ENCODE measurements around the gene IGF1R. TPM values are rescaled to one million over a fixed set of nuclear protein-coding genes. Genes with fewer than 3 reads are reported as not detected.

The IGF1R gene
- total RNA-seq, 1 experiment from 2014 or later, result 125 TPM

GRCh38 chr15:98931004-98931403, 282.7 kb downstream of the IGF1R start:
- ATAC-seq (no peak), DNase-seq (ENCODE audit: low spot score) (no peak)
- H3K9me3 Mint-ChIP-seq, result no peaks in the 10 kb centered on the region
- no peak overlapping the region for H3K4me3 Mint-ChIP-seq
- ChIA-PET CTCF (no interaction called here), POLR2A (no interaction called here)
- peaks cover 67% of the 10 kb centered on the region for H3K36me3 Mint-ChIP-seq
- no peak overlapping the region; the same call in 1 of the 2 replicates for H3K27ac Mint-ChIP-seq
- no peak for TF ChIP-seq ELF4 (CRISPR knock-in tag; IDR thresholded peaks at IDR 0.05; ENCODE audit: low read depth)
- no peak for TF ChIP-seq RELA (CRISPR knock-in tag; IDR thresholded peaks at IDR 0.05; ENCODE audit: borderline replicate concordance)
- no peaks in the 10 kb centered on the region for H3K4me1 Mint-ChIP-seq
- H3K27me3 Mint-ChIP-seq (ENCODE audit: low read depth), result no peaks in the 10 kb centered on the region

GRCh38 chr15:98933406-98933805, 285.1 kb downstream of the IGF1R start:
- no peak for ATAC-seq
- Mint-ChIP-seq H3K27ac (peak overlapping the region; percentile 9; the same call in 1 of the 2 replicates), H3K36me3 (peaks cover 78% of the 10 kb centered on the region), H3K27me3 (ENCODE audit: low read depth) (no peaks in the 10 kb centered on the region), H3K4me3 (no peak overlapping the region), H3K4me1 (no peaks in the 10 kb centered on the region), H3K9me3 (no peaks in the 10 kb centered on the region)
- CTCF ChIA-PET, result no interaction called here
- POLR2A ChIA-PET, result interaction anchor here (0.6 kb wide), 1 partner anchor 9 kb away, joined by 4 read pairs; no protein-coding TSS in a partner anchor
- no peak for DNase-seq (ENCODE audit: low spot score)
- no peak for TF ChIP-seq ARID4B (CRISPR knock-in tag; IDR thresholded peaks at IDR 0.05; ENCODE audit: borderline replicate concordance)
- TF ChIP-seq MYBL2 (CRISPR knock-in tag; IDR thresholded peaks at IDR 0.05), result no peak
- TF ChIP-seq GRHL2 (CRISPR knock-in tag; IDR thresholded peaks at IDR 0.05; ENCODE audit: insufficient replicate concordance, severe bottlenecking), result no peak
- TF ChIP-seq FOXJ3 (CRISPR knock-in tag; IDR thresholded peaks at IDR 0.05; ENCODE audit: borderline replicate concordance), result no peak
- no peak for TF ChIP-seq NR1H2 (CRISPR knock-in tag; IDR thresholded peaks at IDR 0.05)
- TF ChIP-seq MXD4 (CRISPR knock-in tag; IDR thresholded peaks at IDR 0.05; ENCODE audit: borderline replicate concordance), result no peak
- TF ChIP-seq NFE2L1 (CRISPR knock-in tag; IDR thresholded peaks at IDR 0.05), result no peak
- TF ChIP-seq AR (CRISPR knock-in tag; IDR thresholded peaks at IDR 0.05), result no peak
- no peak for TF ChIP-seq RELA (CRISPR knock-in tag; IDR thresholded peaks at IDR 0.05; ENCODE audit: borderline replicate concordance)
- TF ChIP-seq ZMAT4 (CRISPR knock-in tag; IDR thresholded peaks at IDR 0.05), result no peak
- TF ChIP-seq CDX4 (CRISPR knock-in tag; IDR thresholded peaks at IDR 0.05; ENCODE audit: borderline replicate concordance), result no peak

GRCh38 chr15:98935736-98936135, 287.4 kb downstream of the IGF1R start:
- ChIA-PET CTCF (no interaction called here), POLR2A (no interaction called here)
- Mint-ChIP-seq H3K4me3 (no peak overlapping the region), H3K4me1 (no peaks in the 10 kb centered on the region), H3K27me3 (ENCODE audit: low read depth) (no peaks in the 10 kb centered on the region), H3K36me3 (peaks cover 84% of the 10 kb centered on the region), H3K9me3 (no peaks in the 10 kb centered on the region), H3K27ac (no peak overlapping the region)
- TF ChIP-seq ESRRA (CRISPR knock-in tag; IDR thresholded peaks at IDR 0.05; ENCODE audit: borderline replicate concordance) (no peak), USF2 (CRISPR knock-in tag; IDR thresholded peaks at IDR 0.05) (no peak), ZNF671 (CRISPR knock-in tag; IDR thresholded peaks at IDR 0.05) (no peak), ATF1 (CRISPR knock-in tag; IDR thresholded peaks at IDR 0.05) (no peak), E2F5 (CRISPR knock-in tag; IDR thresholded peaks at IDR 0.05) (no peak), ATF3 (CRISPR knock-in tag; conservative IDR thresholded peaks at IDR 0.05) (no peak), ZNF512 (CRISPR knock-in tag; IDR thresholded peaks at IDR 0.05; ENCODE audit: borderline replicate concordance) (no peak), FOXP1 (CRISPR knock-in tag; IDR thresholded peaks at IDR 0.05; ENCODE audit: borderline replicate concordance) (no peak)
- ATAC-seq (no peak), DNase-seq (ENCODE audit: low spot score) (no peak)

Measured in WTC11 (cell line).